Keratinocyte (primary cell): ENCODE data around the gene EIF2S1.

Source experiments
- EZH2 ChIP-seq: IDR thresholded peaks from one replicate; pipeline ENCODE4 v1.6.1; 2012; ENCODE audit warnings: inconsistent platforms, mild to moderate bottlenecking, low read length, moderate library complexity
- TF ChIP-seq, protein P1 (sequence below), 3 experiments: IDR thresholded peaks in 1 of 3; conservative IDR thresholded peaks in 1 of 3; optimal IDR thresholded peaks in 1 of 3; 2 replicates in 2 of 3; 3 replicates in 1 of 3; pipeline versions ENCODE3 to v1.5.1; 2011; ENCODE audit warnings: low read length in 3 of 3, mild to moderate bottlenecking in 3 of 3, moderate library complexity in 2 of 3, control low read depth in 1 of 3, inconsistent platforms in 1 of 3; ENCODE audit not compliant: insufficient read depth in 2 of 3; ENCODE audit errors: extremely low read depth in 1 of 3

DNA sequence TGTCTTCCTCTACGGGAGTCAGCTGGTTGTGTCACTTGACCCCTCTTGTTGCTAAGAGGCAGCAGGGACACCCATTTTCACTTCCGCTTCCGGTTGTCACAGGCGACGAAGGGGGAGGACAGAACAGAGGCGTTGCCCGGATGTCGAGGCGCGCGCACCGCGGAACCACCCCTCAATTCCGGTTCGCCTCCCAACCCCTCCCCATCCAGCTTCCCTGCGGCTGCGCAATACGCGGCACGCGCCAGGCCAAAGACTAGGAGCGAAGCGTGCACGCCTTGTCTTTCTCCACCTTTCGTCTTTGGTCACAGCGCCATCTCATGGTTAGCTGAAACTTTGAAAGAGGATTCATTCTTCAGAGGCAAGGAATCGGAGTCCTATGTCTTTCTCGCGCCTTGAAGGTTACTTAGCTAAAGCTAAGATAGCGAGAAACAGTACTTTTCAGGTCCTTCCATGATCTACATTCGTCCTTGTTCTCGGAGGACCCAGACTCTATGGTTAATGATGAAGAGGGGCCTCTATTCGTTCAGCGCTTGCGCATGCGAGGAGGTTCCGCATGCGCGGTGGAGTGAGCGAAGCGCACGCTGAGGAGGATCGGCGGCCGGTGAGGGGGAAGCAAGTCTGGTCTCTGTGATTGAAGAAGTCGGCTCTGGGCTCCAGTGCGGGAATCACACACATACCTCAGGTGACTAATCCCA, at the start of gene EIF2S1, which contains the start of gene ATP6V1D:
- TF ChIP-seq, protein P1, sequence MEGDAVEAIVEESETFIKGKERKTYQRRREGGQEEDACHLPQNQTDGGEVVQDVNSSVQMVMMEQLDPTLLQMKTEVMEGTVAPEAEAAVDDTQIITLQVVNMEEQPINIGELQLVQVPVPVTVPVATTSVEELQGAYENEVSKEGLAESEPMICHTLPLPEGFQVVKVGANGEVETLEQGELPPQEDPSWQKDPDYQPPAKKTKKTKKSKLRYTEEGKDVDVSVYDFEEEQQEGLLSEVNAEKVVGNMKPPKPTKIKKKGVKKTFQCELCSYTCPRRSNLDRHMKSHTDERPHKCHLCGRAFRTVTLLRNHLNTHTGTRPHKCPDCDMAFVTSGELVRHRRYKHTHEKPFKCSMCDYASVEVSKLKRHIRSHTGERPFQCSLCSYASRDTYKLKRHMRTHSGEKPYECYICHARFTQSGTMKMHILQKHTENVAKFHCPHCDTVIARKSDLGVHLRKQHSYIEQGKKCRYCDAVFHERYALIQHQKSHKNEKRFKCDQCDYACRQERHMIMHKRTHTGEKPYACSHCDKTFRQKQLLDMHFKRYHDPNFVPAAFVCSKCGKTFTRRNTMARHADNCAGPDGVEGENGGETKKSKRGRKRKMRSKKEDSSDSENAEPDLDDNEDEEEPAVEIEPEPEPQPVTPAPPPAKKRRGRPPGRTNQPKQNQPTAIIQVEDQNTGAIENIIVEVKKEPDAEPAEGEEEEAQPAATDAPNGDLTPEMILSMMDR (optimal IDR thresholded peaks at IDR 0.05 in 1 of 3, IDR thresholded peaks at IDR 0.05 in 1 of 3, conservative IDR thresholded peaks at IDR 0.05 in 1 of 3; ENCODE audit: extremely low read depth in 1 of 3, insufficient read depth in 2 of 3, low read length in 3 of 3), result peak; percentile 81 to 100 (median 86)
- TF ChIP-seq EZH2, result no peak
